Measurements from ENCODE around the gene PLSCR3.

- TF ChIP-seq CTCF (IDR thresholded peaks at IDR 0.05; ENCODE audit: low read length) (no peak), EZH2 (IDR thresholded peaks at IDR 0.05; ENCODE audit: borderline replicate concordance, low read length) (no peak)
Measured at GRCh38 chr17:7403727-7403976, 9.3 kb upstream of the PLSCR3 start.

All from OCI-LY1 (cell line).